Glomerular endothelial cell (primary cell): ENCODE measurements around the gene SRD5A1. TPM values are rescaled to one million over a fixed set of nuclear protein-coding genes. Genes with fewer than 3 reads are reported as not detected.

Experiments
- DNase-seq: peaks from one replicate; pipeline ENCODE4 v3.0.0-alpha.2; 2011; ENCODE audit warnings: low read depth, low spot score; ENCODE audit errors: extremely low read depth
- total RNA-seq: library from RNA; depleted of rRNA; stranded (reverse); fragments of >200 nt; gene quantifications from 2 replicates; pipeline ENCODE4 v1.2.3, GENCODE V29; 2015

The SRD5A1 gene
- total RNA-seq, 1 donor from 2014 or later: 23.8 TPM

GRCh38 chr5:6682239-6682638 is 49.0 kb downstream of the SRD5A1 start:
- DNase-seq: no peak

GRCh38 chr5:6683241-6683640 is 50.0 kb downstream of the SRD5A1 start:
- no peak for DNase-seq

GRCh38 chr5:6684075-6684474 is 50.8 kb downstream of the SRD5A1 start:
- DNase-seq: no peak

GRCh38 chr5:6686501-6686900 is 53.3 kb downstream of the SRD5A1 start:
- DNase-seq: no peak

- peak; percentile 39 for DNase-seq
Measured at GRCh38 chr5:6686915-6687409, 53.7 kb downstream of the SRD5A1 start.

GRCh38 chr5:6687505-6687904 is 54.3 kb downstream of the SRD5A1 start:
- DNase-seq: no peak

- no peak for DNase-seq
Measured at GRCh38 chr5:6692906-6693305, 59.7 kb downstream of the SRD5A1 start.

GRCh38 chr5:6698696-6699095 is 65.5 kb downstream of the SRD5A1 start:
- DNase-seq: no peak

- DNase-seq: no peak
Measured at GRCh38 chr5:6699357-6699756, 66.1 kb downstream of the SRD5A1 start.

- DNase-seq: no peak
Measured at GRCh38 chr5:6700074-6700684, 66.9 kb downstream of the SRD5A1 start.

GRCh38 chr5:6700685-6701355 is 67.6 kb downstream of the SRD5A1 start:
- no peak for DNase-seq

- no peak for DNase-seq
Measured at GRCh38 chr5:6701491-6701890, 68.3 kb downstream of the SRD5A1 start.

- DNase-seq: no peak
Measured at GRCh38 chr5:6702633-6703032, 69.4 kb downstream of the SRD5A1 start.

- DNase-seq: no peak
Measured at GRCh38 chr5:6703806-6704205, 70.6 kb downstream of the SRD5A1 start.

- no peak for DNase-seq
Measured at GRCh38 chr5:6704361-6704851, 71.2 kb downstream of the SRD5A1 start.

GRCh38 chr5:6705088-6705487 is 71.8 kb downstream of the SRD5A1 start:
- no peak for DNase-seq

- no peak for DNase-seq
Measured at GRCh38 chr5:6705959-6706358, 72.7 kb downstream of the SRD5A1 start.

GRCh38 chr5:6707852-6708251 is 74.6 kb downstream of the SRD5A1 start:
- DNase-seq: no peak

- DNase-seq: no peak
Measured at GRCh38 chr5:6708814-6709213, 75.6 kb downstream of the SRD5A1 start.

GRCh38 chr5:6710070-6710469 is 76.8 kb downstream of the SRD5A1 start:
- no peak for DNase-seq

GRCh38 chr5:6710551-6711318 is 77.5 kb downstream of the SRD5A1 start:
- DNase-seq: no peak
